HUES6 (cell line): ENCODE results near the gene TMX1.

Experiments
- H3K27ac ChIP-seq: 2 replicates; pipeline ENCODE4 v1.7.0; 2013; ENCODE audit warnings: low read depth, mild to moderate bottlenecking, low read length, inconsistent platforms
- H3K27me3 ChIP-seq: 2 replicates; pipeline ENCODE4 v1.6.1; 2013; ENCODE audit warnings: low read length; ENCODE audit not compliant: control insufficient read depth, insufficient read depth
- H3K36me3 ChIP-seq: 2 replicates; pipeline ENCODE4 v1.6.1; 2013; ENCODE audit warnings: low read length; ENCODE audit not compliant: control insufficient read depth, insufficient read depth
- H3K4me1 ChIP-seq: 2 replicates; pipeline ENCODE4 v1.6.1; 2013; ENCODE audit warnings: low read length; ENCODE audit not compliant: control insufficient read depth, insufficient read depth
- H3K4me3 ChIP-seq: 2 replicates; pipeline ENCODE4 v1.5.1; 2013; ENCODE audit warnings: low read depth, low read length
- H3K9ac ChIP-seq: one replicate; pipeline ENCODE4 v1.6.1; 2013; ENCODE audit warnings: mild to moderate bottlenecking, low read length
- H3K9me3 ChIP-seq: 2 replicates; pipeline ENCODE4 v1.6.1; 2013; ENCODE audit warnings: low read depth, low read length; ENCODE audit not compliant: control insufficient read depth, insufficient read depth

The TMX1 gene

DNA sequence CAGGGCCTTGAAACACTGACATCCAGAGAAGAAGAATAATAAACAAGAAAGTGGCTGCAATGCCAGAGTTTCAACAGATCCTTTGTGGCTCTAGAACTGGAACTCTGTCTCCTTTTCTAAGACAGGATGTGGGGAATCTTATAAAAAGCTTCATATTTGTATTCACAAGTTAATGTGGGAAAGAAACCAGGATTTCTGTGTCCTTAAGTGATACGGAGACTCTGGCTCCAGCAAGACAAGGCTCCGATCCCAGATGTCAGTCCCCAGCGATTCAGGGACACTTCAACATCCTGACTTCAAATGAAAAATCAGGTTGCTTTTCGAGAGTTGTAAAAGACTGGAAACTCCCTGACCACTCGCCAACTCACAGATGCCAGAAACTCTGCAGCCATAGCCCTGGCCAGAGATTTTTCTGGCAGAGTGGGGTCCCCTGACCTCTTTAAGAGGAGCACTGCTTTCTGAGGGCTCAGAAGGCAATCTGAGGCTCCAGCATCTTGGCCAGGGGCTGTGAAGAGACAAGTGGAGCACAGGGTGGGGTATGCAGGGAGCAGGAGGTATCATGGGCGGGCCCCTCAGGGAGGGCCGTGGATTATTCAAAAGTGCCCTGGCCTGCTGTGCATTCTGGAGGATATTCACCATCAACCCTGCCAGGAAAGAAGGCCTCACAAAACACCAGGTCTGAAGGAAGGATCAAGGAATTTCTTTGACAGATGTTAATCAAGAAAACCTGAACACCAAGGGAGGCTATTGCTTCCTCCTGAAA lies 53.3 kb downstream of the TMX1 start:
- Histone ChIP-seq H3K27ac (no peak overlapping the region), H3K27me3 (no peaks in the 10 kb centered on the region), H3K4me3 (no peak overlapping the region), H3K36me3 (no peaks in the 10 kb centered on the region), H3K4me1 (no peaks in the 10 kb centered on the region; the same call in 1 of the 2 replicates), H3K9me3 (no peaks in the 10 kb centered on the region), H3K9ac (no peak overlapping the region)

DNA sequence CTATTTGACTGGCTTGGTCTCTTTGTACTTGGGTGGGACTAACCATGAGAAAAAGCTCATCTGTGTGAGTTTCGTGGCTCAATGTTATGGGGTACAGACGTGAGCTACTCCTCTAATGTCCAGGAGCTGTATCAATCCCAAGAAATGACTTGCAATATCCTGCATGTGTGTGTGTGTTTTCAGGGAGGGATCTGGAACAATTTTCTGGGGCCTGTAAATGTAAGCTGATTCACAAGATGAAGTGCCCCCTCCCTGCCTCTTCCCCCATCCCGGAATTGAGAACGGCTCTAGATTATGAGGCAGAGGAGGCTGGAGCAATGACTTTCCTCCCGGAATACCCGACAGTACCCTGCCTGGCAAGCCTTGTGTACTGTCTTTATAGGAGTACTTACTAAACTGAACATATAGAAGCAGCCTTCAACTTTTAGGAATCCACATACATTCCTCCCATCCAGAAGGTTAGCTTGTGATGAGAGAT lies 53.9 kb downstream of the TMX1 start:
- H3K36me3 ChIP-seq: no peaks in the 10 kb centered on the region
- H3K9ac ChIP-seq: no peak overlapping the region
- no peaks in the 10 kb centered on the region; the same call in 1 of the 2 replicates for H3K4me1 ChIP-seq
- H3K27ac ChIP-seq: no peak overlapping the region
- no peak overlapping the region for H3K4me3 ChIP-seq
- no peaks in the 10 kb centered on the region for H3K9me3 ChIP-seq
- H3K27me3 ChIP-seq: no peaks in the 10 kb centered on the region

DNA sequence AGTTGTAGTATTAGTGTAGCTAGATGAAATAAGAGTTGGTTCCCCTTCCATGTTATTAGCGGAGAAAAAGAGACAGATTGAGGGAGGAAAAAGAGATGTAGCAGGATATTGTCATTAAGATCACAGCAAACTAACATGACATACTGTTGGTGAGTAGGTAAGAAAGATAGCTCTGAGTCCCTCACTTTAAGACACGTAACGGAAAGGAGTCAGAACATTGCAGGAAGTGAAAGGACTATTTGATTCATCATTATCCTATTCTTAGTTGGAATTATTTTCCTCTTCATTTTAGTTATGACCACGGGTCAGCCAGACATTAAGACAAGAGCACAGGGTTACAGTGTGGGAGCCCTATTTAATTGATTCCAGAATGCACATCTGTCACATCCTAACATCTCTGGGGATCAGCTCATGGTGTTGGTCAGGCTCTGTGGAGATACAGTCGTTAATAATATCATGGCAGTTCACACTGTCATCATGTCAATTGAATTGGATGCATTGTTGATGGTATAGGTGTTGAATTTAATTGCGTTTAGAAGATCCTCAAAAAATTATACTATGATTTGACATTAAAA lies 55.0 kb downstream of the TMX1 start:
- H3K36me3 ChIP-seq: no peaks in the 10 kb centered on the region
- H3K27ac ChIP-seq: no peak overlapping the region
- H3K27me3 ChIP-seq: no peaks in the 10 kb centered on the region
- H3K9ac ChIP-seq: no peak overlapping the region
- H3K9me3 ChIP-seq: no peaks in the 10 kb centered on the region
- H3K4me3 ChIP-seq: no peak overlapping the region
- H3K4me1 ChIP-seq: no peaks in the 10 kb centered on the region; the same call in 1 of the 2 replicates

DNA sequence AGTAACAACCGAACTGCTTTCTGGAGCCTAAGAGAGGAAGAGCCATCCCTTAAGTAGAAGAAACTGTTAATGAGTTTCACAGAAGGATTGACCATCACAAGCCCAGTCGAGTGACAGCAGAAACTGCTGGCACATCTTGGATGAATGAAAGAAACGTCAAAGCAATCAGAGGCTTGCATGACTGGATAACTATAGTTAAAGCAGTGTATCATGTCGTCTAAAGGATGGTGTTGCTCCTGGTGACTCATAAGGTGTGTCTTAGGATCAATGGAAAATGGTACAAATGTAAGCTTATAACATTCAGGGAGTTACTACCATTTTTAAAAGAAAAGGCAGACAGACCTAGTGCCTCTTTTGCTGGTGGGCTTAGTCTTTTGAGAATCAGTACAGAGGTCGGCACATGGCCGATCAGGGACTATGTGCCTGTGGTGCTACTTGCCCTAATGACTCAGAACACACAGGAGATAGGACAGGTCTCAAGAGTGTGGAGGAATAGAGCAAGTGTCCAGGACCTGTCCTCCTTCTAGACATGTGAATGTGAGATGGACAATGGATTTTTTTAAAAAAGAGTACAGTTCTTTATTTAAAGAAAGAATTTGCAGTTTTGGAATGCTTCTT lies 55.7 kb downstream of the TMX1 start:
- no peaks in the 10 kb centered on the region for H3K27me3 ChIP-seq
- H3K4me1 ChIP-seq: no peaks in the 10 kb centered on the region; the same call in 1 of the 2 replicates
- H3K36me3 ChIP-seq: no peaks in the 10 kb centered on the region
- no peaks in the 10 kb centered on the region for H3K9me3 ChIP-seq
- no peak overlapping the region for H3K4me3 ChIP-seq
- no peak overlapping the region for H3K9ac ChIP-seq
- H3K27ac ChIP-seq: no peak overlapping the region

DNA sequence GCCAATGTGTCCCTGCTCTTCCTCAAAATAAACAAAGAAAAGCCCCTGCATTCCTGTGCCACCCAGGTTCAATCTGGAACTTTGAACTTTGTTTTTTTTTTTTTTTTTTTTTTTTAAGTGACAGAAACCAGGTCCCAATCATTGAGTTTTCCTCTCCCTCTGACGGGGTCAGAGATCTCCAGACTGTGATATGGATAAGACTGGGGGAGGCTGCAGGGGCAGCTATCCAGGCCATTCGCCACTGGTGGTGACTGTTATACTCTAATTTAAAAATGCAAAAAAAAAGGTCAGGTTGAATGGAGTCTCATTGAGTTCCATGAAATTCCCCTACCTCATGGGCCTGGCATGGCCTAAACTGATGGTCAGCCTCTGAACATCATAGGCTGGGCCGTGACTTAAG lies 57.0 kb downstream of the TMX1 start:
- Histone ChIP-seq H3K4me1 (peaks cover 3% of the 10 kb centered on the region; the same call in 1 of the 2 replicates), H3K36me3 (no peaks in the 10 kb centered on the region), H3K27ac (no peak overlapping the region), H3K9me3 (no peaks in the 10 kb centered on the region), H3K4me3 (no peak overlapping the region), H3K27me3 (no peaks in the 10 kb centered on the region), H3K9ac (no peak overlapping the region)

DNA sequence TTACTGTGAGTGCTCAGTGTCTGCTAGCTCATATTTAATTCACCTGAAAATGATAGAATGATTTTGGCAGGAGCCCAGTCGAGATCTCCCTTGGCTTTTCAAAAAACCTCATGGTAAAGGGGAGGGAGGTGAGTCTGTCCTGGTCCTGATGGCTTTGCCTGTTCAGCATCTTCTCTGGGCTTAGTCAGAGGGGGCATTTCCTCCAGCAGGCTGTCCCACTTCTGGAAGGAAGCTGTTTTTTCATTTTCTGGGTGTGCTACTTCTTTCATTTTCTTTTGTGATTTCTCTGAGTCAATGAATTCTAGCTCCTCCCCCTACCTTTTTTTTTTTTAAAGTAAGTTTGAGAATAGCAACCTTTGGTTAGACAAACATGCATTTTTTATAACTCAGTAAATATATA lies 58.8 kb downstream of the TMX1 start:
- Histone ChIP-seq H3K4me1 (peaks cover 11% of the 10 kb centered on the region; the same call in 1 of the 2 replicates), H3K36me3 (no peaks in the 10 kb centered on the region), H3K9me3 (no peaks in the 10 kb centered on the region), H3K27ac (no peak overlapping the region), H3K4me3 (no peak overlapping the region), H3K27me3 (no peaks in the 10 kb centered on the region), H3K9ac (no peak overlapping the region)

DNA sequence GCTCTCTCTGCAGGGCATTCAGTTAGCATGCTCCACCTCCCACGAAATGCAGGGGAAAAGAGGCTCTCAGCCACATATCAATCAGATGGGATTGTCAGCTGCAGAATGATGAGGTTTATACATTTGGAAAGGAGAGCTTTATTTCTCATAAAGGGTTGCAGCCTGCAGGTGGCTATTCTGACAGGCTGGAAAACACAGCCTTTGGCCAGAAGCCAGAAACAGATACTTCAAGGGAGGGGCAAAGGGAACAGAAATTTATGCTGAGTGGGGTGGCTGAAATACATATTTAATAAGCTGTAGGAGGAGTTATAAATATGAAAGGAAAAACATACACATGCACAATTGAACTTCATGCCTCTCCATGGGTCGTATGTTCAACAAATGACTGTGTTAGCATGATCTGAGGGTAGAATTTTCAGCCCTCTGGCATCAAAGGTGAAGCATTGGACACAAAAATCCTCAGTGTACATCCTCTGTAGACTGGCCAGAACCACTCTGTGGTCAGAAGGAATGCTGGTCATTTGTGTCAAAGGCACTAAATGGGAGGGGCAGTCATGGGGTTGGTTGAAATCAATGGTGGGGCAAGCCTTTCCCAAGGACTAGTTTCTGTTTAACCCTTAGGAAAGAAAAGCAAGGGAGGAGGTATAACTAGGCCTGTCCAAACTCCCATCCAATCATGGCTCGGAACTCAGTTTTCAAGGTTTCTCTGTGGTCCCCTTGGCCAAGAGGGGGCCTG lies 62.4 kb downstream of the TMX1 start:
- Histone ChIP-seq H3K9ac (no peak overlapping the region), H3K27ac (no peak overlapping the region)

DNA sequence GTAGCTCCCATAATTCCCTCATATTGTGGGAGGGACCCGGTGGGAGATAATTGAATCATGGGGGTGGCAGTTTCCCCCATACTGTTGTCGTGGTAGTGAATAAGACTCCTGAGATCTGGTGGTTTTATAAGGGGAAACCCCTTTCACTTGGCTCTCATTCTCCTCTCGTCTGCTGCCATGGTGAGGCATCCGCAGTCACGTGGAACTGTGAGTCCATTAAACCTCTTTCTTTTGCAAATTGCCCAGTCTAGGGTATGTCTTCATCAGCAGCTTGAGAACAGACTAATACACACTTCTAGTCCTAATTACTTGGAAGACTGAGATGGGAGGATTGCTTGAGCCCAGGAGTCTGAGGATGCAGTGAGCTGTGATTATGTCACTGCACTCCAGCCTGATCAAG lies 64.4 kb downstream of the TMX1 start:
- Histone ChIP-seq H3K36me3 (no peaks in the 10 kb centered on the region), H3K9me3 (no peaks in the 10 kb centered on the region), H3K27ac (no peak overlapping the region; the same call in 1 of the 2 replicates), H3K27me3 (no peaks in the 10 kb centered on the region), H3K9ac (no peak overlapping the region), H3K4me1 (peaks cover 11% of the 10 kb centered on the region; the same call in 1 of the 2 replicates), H3K4me3 (no peak overlapping the region)

More for the DNA sequence above, 62.4 kb downstream of the TMX1 start:
- Histone ChIP-seq H3K36me3 (no peaks in the 10 kb centered on the region), H3K9me3 (no peaks in the 10 kb centered on the region), H3K4me1 (peaks cover 11% of the 10 kb centered on the region; the same call in 1 of the 2 replicates), H3K4me3 (no peak overlapping the region), H3K27me3 (no peaks in the 10 kb centered on the region)

DNA sequence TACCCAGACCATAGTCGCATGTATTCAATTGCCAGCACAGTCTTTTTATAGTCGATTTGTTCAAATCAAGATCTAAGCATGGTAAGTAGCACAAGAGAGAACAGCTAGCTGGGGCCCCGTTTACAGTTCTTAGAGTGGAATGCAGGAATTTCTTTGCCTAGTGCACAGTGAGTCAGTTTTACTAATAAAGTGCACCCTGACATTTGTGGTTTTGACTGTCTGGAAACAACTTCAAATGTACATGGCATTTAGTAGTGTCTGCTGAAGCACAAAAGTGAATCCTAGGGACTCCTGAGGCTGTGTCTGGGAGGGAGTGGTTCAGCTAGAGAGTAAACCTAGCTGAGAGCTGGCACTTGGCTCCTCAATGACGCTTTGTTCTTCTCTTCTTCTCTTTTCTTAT lies 64.9 kb downstream of the TMX1 start:
- Histone ChIP-seq H3K36me3 (no peaks in the 10 kb centered on the region), H3K4me1 (peaks cover 11% of the 10 kb centered on the region; the same call in 1 of the 2 replicates), H3K9ac (no peak overlapping the region), H3K27ac (no peak overlapping the region; the same call in 1 of the 2 replicates), H3K9me3 (no peaks in the 10 kb centered on the region), H3K4me3 (no peak overlapping the region), H3K27me3 (no peaks in the 10 kb centered on the region)

DNA sequence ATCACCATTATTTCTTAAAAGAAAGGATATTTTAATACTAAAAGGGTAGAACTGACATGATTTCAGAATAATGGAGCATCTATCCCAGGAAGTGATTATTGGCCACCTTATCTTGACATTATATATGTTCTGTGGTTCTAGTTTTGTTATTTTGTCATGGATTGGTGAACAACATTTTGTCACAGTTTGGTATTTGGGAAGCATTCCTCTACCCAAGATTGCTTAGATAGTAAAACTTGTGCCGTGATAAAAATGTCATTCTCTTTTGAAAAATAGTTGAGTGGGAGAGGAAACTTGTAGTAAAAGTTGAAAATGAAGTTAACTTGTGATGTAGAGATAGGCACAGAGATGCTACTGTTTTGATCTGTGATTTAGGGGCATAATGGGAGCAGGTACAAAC lies 65.7 kb downstream of the TMX1 start:
- Histone ChIP-seq H3K36me3 (no peaks in the 10 kb centered on the region), H3K27me3 (no peaks in the 10 kb centered on the region), H3K27ac (no peak overlapping the region), H3K9ac (no peak overlapping the region), H3K4me3 (no peak overlapping the region), H3K4me1 (peaks cover 11% of the 10 kb centered on the region; the same call in 1 of the 2 replicates), H3K9me3 (no peaks in the 10 kb centered on the region)
